Measurements from ENCODE around the gene EEA1. TPM values are rescaled to one million over a fixed set of nuclear protein-coding genes. Genes with fewer than 3 reads are reported as not detected.

The EEA1 gene
- total RNA-seq, 1 experiment from 2014 or later: 7.9 TPM

- Histone ChIP-seq H3F3A (ENCODE audit: low read length, unreplicated experiment) (no peaks in the 10 kb centered on the region), H3K27me3 (ENCODE audit: low read length) (no peaks in the 10 kb centered on the region), H3K36me3 (ENCODE audit: low read depth, low read length) (no peaks in the 10 kb centered on the region), H3K4me1 (ENCODE audit: insufficient read depth, low read length) (no peaks in the 10 kb centered on the region), H2AFZ (ENCODE audit: low read length) (no peak overlapping the region), H3K4me2 (ENCODE audit: low read length) (no peak overlapping the region), H3K27ac (ENCODE audit: low read length) (no peak overlapping the region), H3K9me3 (ENCODE audit: low read length) (no peaks in the 10 kb centered on the region), H3K9me2 (replicated peaks; ENCODE audit: low read length) (no peaks in the 10 kb centered on the region), H3K9ac (ENCODE audit: low read length) (no peak overlapping the region), H3K4me3 (ENCODE audit: low read length) (no peak overlapping the region), H4K20me1 (ENCODE audit: low read length) (no peaks in the 10 kb centered on the region), H3K79me2 (ENCODE audit: low read length) (no peaks in the 10 kb centered on the region)
- no peak for TF ChIP-seq CTCF (conservative IDR thresholded peaks at IDR 0.05; ENCODE audit: low read depth, low read length)
- TF ChIP-seq EZH2phosphoT487 (IDR thresholded peaks at IDR 0.05; ENCODE audit: borderline replicate concordance, low read length): no peak
- TF ChIP-seq EZH2 (IDR thresholded peaks at IDR 0.05; ENCODE audit: low read length, unreplicated experiment): no peak
- ChIA-PET CTCF (no interaction called here), POLR2A (ENCODE audit: unreplicated experiment) (no interaction called here)
- intact Hi-C loops (cut with micrococcal nuclease): no loop called here
- ATAC-seq (no peak), DNase-seq (no peak)
- no TSS peak for BruUV-seq (replicated peaks)
Measured at GRCh38 chr12:92866418-92866817, 62.7 kb downstream of the EEA1 start.

- TF ChIP-seq EZH2phosphoT487 (IDR thresholded peaks at IDR 0.05; ENCODE audit: borderline replicate concordance, low read length) (no peak), EZH2 (IDR thresholded peaks at IDR 0.05; ENCODE audit: low read length, unreplicated experiment) (no peak), CTCF (conservative IDR thresholded peaks at IDR 0.05; ENCODE audit: low read depth, low read length) (no peak)
- Histone ChIP-seq H3K79me2 (ENCODE audit: low read length) (no peaks in the 10 kb centered on the region), H3K9me2 (replicated peaks; ENCODE audit: low read length) (no peaks in the 10 kb centered on the region), H3K36me3 (ENCODE audit: low read depth, low read length) (no peaks in the 10 kb centered on the region), H4K20me1 (ENCODE audit: low read length) (no peaks in the 10 kb centered on the region), H3F3A (ENCODE audit: low read length, unreplicated experiment) (no peaks in the 10 kb centered on the region), H3K27ac (ENCODE audit: low read length) (no peak overlapping the region), H3K9me3 (ENCODE audit: low read length) (no peaks in the 10 kb centered on the region), H3K4me2 (ENCODE audit: low read length) (no peak overlapping the region), H3K9ac (ENCODE audit: low read length) (no peak overlapping the region), H3K4me1 (ENCODE audit: insufficient read depth, low read length) (no peaks in the 10 kb centered on the region), H3K27me3 (ENCODE audit: low read length) (no peaks in the 10 kb centered on the region), H2AFZ (ENCODE audit: low read length) (no peak overlapping the region), H3K4me3 (ENCODE audit: low read length) (no peak overlapping the region)
- ChIA-PET CTCF (no interaction called here), POLR2A (ENCODE audit: unreplicated experiment) (no interaction called here)
- ATAC-seq (no peak), DNase-seq (no peak)
- BruUV-seq (replicated peaks): no TSS peak
- intact Hi-C loops (cut with micrococcal nuclease): no loop called here
Measured at GRCh38 chr12:92863251-92863650, 65.8 kb downstream of the EEA1 start.

GRCh38 chr12:92861381-92861780, 67.7 kb downstream of the EEA1 start:
- ChIA-PET CTCF (no interaction called here), POLR2A (ENCODE audit: unreplicated experiment) (no interaction called here)
- H2AFZ ChIP-seq (ENCODE audit: low read length): no peak overlapping the region
- no peak for TF ChIP-seq CTCF (conservative IDR thresholded peaks at IDR 0.05; ENCODE audit: low read depth, low read length)
- TF ChIP-seq EZH2 (IDR thresholded peaks at IDR 0.05; ENCODE audit: low read length, unreplicated experiment): no peak
- TF ChIP-seq EZH2phosphoT487 (IDR thresholded peaks at IDR 0.05; ENCODE audit: borderline replicate concordance, low read length): no peak
- H4K20me1 ChIP-seq (ENCODE audit: low read length): no peaks in the 10 kb centered on the region
- H3K36me3 ChIP-seq (ENCODE audit: low read depth, low read length): no peaks in the 10 kb centered on the region
- no peaks in the 10 kb centered on the region for H3F3A ChIP-seq (ENCODE audit: low read length, unreplicated experiment)
- no peak overlapping the region for H3K4me2 ChIP-seq (ENCODE audit: low read length)
- intact Hi-C loops (cut with micrococcal nuclease): no loop called here
- no peak overlapping the region for H3K27ac ChIP-seq (ENCODE audit: low read length)
- H3K9me2 ChIP-seq (replicated peaks; ENCODE audit: low read length): no peaks in the 10 kb centered on the region
- no peaks in the 10 kb centered on the region for H3K27me3 ChIP-seq (ENCODE audit: low read length)
- no peaks in the 10 kb centered on the region for H3K79me2 ChIP-seq (ENCODE audit: low read length)
- no TSS peak for BruUV-seq (replicated peaks)
- no peak overlapping the region for H3K9ac ChIP-seq (ENCODE audit: low read length)
- ATAC-seq (no peak), DNase-seq (no peak)
- no peak overlapping the region for H3K4me3 ChIP-seq (ENCODE audit: low read length)
- no peaks in the 10 kb centered on the region for H3K9me3 ChIP-seq (ENCODE audit: low read length)
- H3K4me1 ChIP-seq (ENCODE audit: insufficient read depth, low read length): no peaks in the 10 kb centered on the region

Measured in PC-3 (cell line).